ENCODE measurements around the gene IL17RB.

Gene IL17RB

DNA sequence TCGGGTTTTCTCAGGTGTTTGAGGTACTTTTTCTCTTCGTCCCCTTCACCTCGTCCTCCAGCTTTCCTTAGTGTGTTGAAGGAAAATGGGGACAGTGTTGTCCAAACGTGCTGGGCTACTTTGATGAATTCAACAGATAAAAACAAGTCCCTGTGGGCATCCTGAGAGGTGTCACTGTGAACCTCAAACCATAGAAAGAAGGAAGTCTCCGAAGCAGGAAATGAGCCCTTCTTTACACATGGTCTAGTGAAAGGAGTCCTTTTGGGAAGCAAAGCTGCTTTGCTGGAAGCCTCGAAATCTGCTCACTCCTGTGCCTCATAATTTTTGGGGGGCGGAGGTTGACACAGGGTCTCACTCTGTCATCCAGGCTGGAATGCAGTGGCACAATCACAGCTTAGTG, 10.6 kb downstream of the IL17RB start:
- Histone ChIP-seq H3K9me3 (ENCODE audit: insufficient read depth, low read depth, low read length) (no peaks in the 10 kb centered on the region), H3K4me2 (ENCODE audit: low read depth, low read length, poor library complexity, severe bottlenecking) (no peak overlapping the region), H2AFZ (ENCODE audit: low read length) (no peak overlapping the region), H3K9ac (ENCODE audit: low read depth, low read length, poor library complexity, severe bottlenecking) (no peak overlapping the region), H3K4me1 (ENCODE audit: insufficient read depth, low read length, poor library complexity, severe bottlenecking) (no peaks in the 10 kb centered on the region), H3F3A (ENCODE audit: low read depth) (no peaks in the 10 kb centered on the region), H3K27me3 (ENCODE audit: insufficient read depth, low read length, poor library complexity, severe bottlenecking) (no peaks in the 10 kb centered on the region), H3K4me3 (ENCODE audit: low read length, poor library complexity, severe bottlenecking) (no peak overlapping the region), H3K79me2 (ENCODE audit: insufficient read depth, low read length) (no peaks in the 10 kb centered on the region), H3K36me3 (ENCODE audit: insufficient read depth, low read length) (no peaks in the 10 kb centered on the region), H4K20me1 (ENCODE audit: insufficient read depth, low read length, poor library complexity, severe bottlenecking) (no peaks in the 10 kb centered on the region), H3K9me2 (replicated peaks; ENCODE audit: low read depth, low read length) (no peaks in the 10 kb centered on the region)
- TF ChIP-seq, protein P1, sequence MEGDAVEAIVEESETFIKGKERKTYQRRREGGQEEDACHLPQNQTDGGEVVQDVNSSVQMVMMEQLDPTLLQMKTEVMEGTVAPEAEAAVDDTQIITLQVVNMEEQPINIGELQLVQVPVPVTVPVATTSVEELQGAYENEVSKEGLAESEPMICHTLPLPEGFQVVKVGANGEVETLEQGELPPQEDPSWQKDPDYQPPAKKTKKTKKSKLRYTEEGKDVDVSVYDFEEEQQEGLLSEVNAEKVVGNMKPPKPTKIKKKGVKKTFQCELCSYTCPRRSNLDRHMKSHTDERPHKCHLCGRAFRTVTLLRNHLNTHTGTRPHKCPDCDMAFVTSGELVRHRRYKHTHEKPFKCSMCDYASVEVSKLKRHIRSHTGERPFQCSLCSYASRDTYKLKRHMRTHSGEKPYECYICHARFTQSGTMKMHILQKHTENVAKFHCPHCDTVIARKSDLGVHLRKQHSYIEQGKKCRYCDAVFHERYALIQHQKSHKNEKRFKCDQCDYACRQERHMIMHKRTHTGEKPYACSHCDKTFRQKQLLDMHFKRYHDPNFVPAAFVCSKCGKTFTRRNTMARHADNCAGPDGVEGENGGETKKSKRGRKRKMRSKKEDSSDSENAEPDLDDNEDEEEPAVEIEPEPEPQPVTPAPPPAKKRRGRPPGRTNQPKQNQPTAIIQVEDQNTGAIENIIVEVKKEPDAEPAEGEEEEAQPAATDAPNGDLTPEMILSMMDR (conservative IDR thresholded peaks at IDR 0.05; ENCODE audit: low read length), result no peak
- TF ChIP-seq EZH2phosphoT487 (IDR thresholded peaks at IDR 0.05; ENCODE audit: borderline replicate concordance), result no peak

DNA sequence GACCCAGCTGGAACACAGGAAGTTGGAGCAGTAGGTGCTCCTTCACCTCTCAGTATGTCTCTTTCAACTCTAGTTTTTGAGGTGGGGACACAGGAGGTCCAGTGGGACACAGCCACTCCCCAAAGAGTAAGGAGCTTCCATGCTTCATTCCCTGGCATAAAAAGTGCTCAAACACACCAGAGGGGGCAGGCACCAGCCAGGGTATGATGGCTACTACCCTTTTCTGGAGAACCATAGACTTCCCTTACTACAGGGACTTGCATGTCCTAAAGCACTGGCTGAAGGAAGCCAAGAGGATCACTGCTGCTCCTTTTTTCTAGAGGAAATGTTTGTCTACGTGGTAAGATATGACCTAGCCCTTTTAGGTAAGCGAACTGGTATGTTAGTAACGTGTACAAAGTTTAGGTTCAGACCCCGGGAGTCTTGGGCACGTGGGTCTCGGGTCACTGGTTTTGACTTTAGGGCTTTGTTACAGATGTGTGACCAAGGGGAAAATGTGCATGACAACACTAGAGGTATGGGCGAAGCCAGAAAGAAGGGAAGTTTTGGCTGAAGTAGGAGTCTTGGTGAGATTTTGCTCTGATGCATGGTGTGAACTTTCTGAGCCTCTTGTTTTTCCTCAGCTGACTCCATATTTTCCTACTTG, 11.9 kb downstream of the IL17RB start:
- H2AFZ ChIP-seq (ENCODE audit: low read length), result no peak overlapping the region
- no peaks in the 10 kb centered on the region; the same call in 1 of the 2 replicates for H3K36me3 ChIP-seq (ENCODE audit: insufficient read depth, low read length)
- no peaks in the 10 kb centered on the region for H3K9me2 ChIP-seq (replicated peaks; ENCODE audit: low read depth, low read length)
- no peak overlapping the region for H3K9ac ChIP-seq (ENCODE audit: low read depth, low read length, poor library complexity, severe bottlenecking)
- no peaks in the 10 kb centered on the region for H3K79me2 ChIP-seq (ENCODE audit: insufficient read depth, low read length)
- H3K4me3 ChIP-seq (ENCODE audit: low read length, poor library complexity, severe bottlenecking), result no peak overlapping the region
- no peak for TF ChIP-seq EZH2phosphoT487 (IDR thresholded peaks at IDR 0.05; ENCODE audit: borderline replicate concordance)
- TF ChIP-seq, protein P1 (conservative IDR thresholded peaks at IDR 0.05; ENCODE audit: low read length), result no peak
- H3K9me3 ChIP-seq (ENCODE audit: insufficient read depth, low read depth, low read length), result no peaks in the 10 kb centered on the region
- no peaks in the 10 kb centered on the region for H3K4me1 ChIP-seq (ENCODE audit: insufficient read depth, low read length, poor library complexity, severe bottlenecking)
- no peak overlapping the region for H3K4me2 ChIP-seq (ENCODE audit: low read depth, low read length, poor library complexity, severe bottlenecking)
- no peaks in the 10 kb centered on the region for H4K20me1 ChIP-seq (ENCODE audit: insufficient read depth, low read length, poor library complexity, severe bottlenecking)
- no peaks in the 10 kb centered on the region for H3F3A ChIP-seq (ENCODE audit: low read depth)
- H3K27me3 ChIP-seq (ENCODE audit: insufficient read depth, low read length, poor library complexity, severe bottlenecking), result no peaks in the 10 kb centered on the region

DNA sequence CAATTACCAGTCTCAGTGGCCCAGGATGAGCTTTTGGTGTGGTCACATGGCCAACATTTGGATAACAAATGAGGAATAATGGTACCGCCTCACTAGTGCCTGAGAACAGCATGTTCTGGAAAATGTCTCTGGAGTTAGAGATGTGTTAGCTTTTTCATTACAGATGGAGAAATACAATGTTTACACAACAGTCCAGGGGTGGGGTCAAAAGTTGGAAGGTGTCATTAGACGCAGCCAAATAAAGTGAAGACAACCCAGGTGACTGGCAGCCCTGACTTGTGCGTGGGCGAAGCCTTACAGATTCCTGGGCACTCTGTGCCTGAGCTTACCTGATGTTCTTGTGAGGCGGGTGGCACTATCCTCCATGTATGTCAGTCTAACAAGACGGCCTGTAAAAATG, 12.8 kb downstream of the IL17RB start:
- no peak for TF ChIP-seq EZH2phosphoT487 (IDR thresholded peaks at IDR 0.05; ENCODE audit: borderline replicate concordance)
- TF ChIP-seq, protein P1 (conservative IDR thresholded peaks at IDR 0.05; ENCODE audit: low read length), result no peak
- no peaks in the 10 kb centered on the region for H3K79me2 ChIP-seq (ENCODE audit: insufficient read depth, low read length)
- H3K4me2 ChIP-seq (ENCODE audit: low read depth, low read length, poor library complexity, severe bottlenecking), result no peak overlapping the region
- no peaks in the 10 kb centered on the region for H3K9me2 ChIP-seq (replicated peaks; ENCODE audit: low read depth, low read length)
- no peak overlapping the region for H2AFZ ChIP-seq (ENCODE audit: low read length)
- H3K4me1 ChIP-seq (ENCODE audit: insufficient read depth, low read length, poor library complexity, severe bottlenecking), result no peaks in the 10 kb centered on the region
- H3F3A ChIP-seq (ENCODE audit: low read depth), result no peaks in the 10 kb centered on the region
- no peak overlapping the region for H3K4me3 ChIP-seq (ENCODE audit: low read length, poor library complexity, severe bottlenecking)
- no peaks in the 10 kb centered on the region for H3K27me3 ChIP-seq (ENCODE audit: insufficient read depth, low read length, poor library complexity, severe bottlenecking)
- H3K9me3 ChIP-seq (ENCODE audit: insufficient read depth, low read depth, low read length), result no peaks in the 10 kb centered on the region
- H3K9ac ChIP-seq (ENCODE audit: low read depth, low read length, poor library complexity, severe bottlenecking), result no peak overlapping the region
- H3K36me3 ChIP-seq (ENCODE audit: insufficient read depth, low read length), result peaks cover 8% of the 10 kb centered on the region; the same call in 1 of the 2 replicates
- no peaks in the 10 kb centered on the region for H4K20me1 ChIP-seq (ENCODE audit: insufficient read depth, low read length, poor library complexity, severe bottlenecking)
